HG03469 (cell line): Measurements from ENCODE around the gene ZBTB16.

ENCODE experiments used
- ATAC-seq: cut with Tn5 transposase; IDR thresholded peaks from one replicate; pipeline ENCODE4 v1.9.1; 2021; ENCODE audit warnings: mild to moderate bottlenecking, moderate library complexity, moderate number of reproducible peaks; ENCODE audit not compliant: unreplicated experiment

ZBTB16 gene

DNA sequence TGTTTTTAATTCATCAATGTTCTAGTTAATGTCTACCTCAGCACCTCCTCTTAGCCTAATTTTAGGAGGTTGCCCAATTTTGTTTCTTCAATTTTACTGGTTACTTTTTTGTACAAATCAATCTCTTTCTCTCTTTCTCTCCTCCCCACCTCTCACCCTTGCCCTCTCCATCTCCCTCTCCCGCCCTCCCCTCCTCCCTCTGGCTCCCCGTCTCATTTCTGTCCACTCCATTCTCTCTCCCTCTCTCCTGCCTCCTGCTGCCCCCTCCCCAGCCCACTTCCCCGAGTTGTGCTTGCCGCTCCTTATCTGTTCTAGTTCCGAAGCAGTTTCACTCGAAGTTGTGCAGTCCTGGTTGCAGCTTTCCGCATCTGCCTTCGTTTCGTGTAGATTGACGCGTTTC is 195.8 kb downstream of the ZBTB16 start:
- ATAC-seq: no peak

DNA sequence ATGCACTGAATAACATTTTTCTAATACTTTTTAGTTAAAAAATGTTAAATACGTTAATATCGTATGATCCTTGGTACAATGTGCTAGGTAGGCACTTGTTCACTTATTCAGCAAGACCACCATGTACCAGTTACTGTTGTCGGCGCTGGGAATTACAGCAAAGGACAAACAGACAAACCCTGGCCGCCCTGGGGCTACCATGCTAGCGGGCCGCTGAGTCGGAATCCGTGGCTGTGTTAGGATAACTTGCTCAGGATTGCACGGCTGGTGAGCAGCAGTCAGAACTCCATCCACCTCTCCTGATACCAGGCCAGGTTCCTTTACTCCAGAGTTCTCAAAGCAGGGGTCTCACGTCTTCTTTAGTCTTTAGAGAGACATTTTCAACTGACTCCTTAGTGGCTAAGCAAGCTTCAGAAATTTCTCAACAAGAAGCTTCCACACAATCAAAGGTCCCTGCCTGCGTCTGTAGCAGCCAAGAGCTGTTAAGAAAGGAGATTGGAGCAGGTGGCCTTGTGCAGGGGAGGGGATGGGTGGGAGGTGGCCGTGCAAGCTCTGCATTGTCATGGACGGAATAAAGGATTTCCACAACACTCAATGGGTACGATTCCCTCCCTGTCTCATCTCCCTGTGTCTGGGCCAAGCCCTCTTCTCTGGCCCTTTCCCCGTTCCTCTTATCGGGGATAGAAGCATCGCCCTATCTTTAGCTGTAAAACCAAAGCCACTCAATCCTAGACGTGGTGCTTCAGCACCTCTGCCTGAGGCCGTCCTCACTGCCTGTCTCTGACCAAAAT is 196.9 kb downstream of the ZBTB16 start:
- no peak for ATAC-seq

DNA sequence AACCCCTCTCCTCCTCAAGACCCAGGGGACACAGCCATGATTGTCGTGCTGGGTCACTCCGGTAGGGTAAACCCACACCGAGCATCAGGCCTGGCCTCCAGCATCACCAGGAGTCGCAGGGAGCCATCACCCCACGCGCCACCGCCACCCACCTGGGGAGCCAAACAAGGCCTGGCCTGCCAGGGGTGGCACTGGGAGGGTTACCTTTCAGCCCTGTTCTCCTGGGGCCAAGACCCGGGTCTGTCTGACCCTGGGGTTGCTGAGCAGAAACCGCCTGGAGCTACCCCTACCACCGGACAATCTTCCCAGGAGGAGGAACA is 197.4 kb downstream of the ZBTB16 start:
- no peak for ATAC-seq

DNA sequence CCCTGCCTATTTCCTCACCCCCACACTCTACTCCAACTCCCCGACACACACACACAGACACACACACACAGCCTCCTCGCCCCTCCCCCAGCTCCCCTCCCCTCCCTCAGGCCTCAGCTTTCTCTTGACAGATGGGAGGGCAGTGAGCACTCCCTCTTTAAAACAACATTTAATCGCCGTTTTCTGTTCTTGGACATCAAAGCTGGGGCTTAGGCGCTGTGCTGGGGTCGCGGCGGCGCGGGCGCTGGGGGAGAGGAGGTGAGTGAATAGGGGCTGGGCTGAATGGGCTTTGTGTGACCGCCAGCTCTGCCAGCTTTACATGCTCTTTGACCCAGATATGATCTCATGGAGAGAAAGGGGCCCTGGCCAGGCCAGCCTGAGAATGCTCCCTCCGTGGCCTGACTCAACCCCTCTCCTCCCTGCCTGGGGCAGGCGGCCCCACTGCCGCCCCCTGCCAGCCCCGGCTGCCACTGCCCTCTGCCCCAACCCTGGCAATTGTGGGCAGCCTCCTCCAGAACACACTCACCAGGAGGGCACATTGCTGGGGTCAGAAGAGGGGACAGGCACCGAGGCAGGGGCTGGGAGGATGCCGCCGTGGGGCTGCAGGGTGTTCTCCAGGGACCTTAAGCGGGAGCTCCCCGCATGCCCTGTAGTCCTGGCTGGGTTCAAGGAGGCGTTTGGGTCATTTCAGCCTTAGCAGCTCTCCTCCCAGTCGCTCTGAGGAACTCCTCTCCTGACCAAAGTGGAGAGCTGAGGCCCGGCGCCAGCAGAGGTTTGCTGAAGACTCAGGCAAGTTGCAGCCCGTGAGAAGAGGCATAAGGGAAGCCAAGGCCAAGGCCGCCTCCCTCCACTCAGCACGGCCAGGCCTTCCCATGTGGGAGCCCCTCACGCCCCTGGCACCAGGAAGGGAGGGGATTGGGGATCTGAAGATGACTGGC is 198.4 kb downstream of the ZBTB16 start:
- ATAC-seq: no peak

DNA sequence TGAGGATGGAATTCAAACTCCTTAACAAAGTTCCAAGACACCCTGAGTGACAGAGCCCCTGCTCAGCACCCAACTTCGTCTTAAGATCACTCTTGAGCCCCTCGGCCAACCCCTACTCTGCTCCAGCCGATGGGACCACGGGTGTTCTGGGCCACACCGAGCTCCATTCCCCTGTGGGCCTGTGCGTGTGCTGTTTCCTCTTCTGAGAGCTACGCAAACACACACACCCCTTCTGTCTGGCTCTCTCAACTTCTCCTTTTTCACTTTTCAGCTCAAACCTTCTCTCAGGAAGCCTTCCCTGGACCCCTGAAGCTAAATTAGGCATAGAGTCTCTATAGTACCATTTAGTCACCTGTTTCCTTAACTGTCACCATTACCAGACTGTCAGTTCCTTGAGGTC is 199.2 kb downstream of the ZBTB16 start:
- ATAC-seq: no peak

DNA sequence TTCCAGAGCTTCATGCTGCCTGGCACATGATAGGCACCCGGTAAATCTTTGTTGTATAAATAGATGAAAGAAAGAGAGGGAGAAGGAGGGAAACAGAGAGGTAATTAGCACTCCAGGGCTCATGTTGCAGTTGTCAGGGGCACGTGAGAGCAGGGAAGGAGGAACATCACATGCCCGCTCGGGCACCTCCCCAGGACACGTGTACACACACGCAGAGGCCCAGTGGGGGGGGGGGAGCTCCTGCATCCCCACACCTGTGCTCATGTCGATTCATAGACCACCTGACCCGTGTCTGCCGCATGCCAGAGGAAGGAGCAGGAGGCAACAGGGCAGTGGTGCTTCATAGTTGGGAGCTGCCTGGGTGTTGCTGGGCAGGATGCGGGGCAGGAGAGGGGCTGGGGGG is 199.6 kb downstream of the ZBTB16 start:
- no peak for ATAC-seq

DNA sequence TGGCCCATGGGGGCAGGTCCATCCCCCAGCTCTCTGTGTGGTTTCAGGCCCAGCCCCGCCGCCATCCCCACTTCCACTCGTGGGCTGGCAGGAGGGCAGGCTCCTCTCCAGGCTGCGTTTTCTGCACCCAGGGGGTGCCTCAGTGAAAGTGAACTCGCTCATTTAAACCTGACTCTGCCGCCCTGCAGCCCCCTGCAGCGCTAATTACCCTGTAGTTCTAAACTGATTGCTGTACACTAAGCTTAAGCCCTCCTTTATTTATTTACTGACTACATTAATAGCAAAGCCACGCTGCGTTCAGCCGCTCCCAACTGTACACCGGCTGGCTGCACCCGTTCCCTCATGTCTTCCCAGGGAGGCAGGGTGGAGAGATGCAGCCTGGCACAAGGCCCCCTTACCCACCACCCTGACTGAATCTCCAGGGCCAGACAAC is 200.1 kb downstream of the ZBTB16 start:
- no peak for ATAC-seq

DNA sequence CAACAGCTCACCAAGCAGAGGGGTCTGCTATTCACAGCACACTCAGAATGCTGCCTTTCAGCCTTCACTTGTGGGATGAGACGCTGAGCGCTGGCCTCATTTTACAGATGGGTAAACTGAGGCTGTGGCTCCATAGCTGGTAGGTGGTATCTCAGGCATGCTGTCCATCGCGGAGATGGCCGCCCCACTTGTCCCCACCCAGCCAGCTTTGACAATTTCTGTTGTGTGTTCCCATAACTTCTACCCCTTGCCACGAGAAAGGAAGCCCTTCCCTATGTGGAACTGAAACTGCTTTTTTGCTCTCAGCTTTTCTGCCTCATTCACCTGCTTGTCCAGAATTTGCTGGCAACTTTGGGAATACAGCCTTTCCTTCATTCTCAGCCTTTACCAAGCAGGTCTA is 200.6 kb downstream of the ZBTB16 start:
- no peak for ATAC-seq

DNA sequence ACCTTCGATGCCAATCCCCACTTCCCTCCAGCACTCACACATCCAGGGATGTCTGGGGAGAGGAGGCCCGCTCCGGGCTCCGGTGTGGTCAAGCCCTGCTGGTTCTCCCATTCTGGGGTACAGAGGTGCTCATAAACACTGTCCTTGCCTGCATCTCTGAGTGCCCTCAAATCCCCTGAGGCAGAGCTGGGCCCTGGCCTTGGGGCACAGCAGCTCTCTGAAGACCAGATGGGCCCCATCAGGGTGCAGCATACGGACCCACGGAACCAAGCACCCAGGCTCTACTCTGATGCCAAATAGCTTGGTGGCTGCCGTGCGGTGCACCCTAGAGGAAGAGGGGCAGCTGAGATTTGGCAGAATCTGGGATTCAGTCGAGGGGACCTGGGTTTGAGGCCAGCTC is 201.0 kb downstream of the ZBTB16 start:
- ATAC-seq: no peak

DNA sequence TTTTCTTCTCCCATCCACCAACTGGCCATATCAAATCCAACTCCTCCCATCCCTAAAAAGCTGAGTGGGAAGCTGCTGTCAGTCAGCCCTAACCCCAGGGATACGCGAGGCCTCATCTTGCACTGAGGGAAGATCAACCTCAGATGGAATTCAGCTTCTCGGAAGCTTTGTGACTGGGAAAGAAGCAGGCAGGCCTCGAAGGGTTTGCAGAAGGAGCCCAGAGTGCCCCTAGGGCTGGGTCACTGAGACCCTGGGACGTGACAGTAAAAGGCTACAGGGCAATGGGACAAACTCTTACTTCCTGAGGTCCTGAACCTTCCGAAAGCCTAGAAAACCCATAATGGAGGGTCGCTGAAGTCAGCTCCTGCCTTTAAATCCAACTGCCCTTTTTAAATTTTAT is 202.3 kb downstream of the ZBTB16 start:
- no peak for ATAC-seq

DNA sequence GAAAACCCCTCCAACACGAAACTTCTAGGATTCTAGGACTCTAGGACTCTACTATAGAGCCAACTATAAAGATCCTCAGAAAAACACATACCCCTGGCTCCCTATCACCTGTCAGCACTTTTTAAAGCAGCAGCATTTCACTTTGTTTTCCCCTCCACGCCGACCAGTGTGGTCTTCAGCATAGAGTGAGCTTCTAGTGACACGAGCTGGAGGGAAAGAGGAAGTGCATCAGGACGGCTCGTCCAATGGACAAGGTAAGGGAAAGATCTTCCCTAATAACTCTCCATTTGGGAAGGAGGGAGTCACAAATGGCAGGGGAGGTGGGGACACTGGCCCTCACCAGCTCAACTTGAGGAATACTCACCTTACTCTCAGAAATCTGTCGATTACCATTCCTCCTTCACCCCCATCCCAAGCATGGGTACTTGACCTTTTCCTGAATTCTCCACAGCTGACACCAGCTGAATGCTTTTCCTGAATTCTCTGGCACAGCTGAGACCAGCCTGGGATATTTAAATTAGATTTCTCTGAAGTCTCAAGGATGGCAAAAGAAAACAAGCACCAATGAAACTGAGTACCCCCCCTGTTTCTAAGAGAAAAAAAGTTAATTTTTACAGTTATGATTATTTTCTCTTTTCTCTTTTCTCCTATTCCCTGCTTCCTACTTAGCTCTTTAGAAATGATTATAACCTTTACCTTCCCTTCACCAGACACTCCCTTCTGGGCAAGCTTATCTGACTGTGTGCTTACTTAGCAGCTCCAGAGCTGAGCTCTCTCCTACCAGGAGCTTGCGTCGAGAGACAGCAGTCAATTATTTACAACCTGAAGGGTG is 203.4 kb downstream of the ZBTB16 start:
- ATAC-seq: no peak

DNA sequence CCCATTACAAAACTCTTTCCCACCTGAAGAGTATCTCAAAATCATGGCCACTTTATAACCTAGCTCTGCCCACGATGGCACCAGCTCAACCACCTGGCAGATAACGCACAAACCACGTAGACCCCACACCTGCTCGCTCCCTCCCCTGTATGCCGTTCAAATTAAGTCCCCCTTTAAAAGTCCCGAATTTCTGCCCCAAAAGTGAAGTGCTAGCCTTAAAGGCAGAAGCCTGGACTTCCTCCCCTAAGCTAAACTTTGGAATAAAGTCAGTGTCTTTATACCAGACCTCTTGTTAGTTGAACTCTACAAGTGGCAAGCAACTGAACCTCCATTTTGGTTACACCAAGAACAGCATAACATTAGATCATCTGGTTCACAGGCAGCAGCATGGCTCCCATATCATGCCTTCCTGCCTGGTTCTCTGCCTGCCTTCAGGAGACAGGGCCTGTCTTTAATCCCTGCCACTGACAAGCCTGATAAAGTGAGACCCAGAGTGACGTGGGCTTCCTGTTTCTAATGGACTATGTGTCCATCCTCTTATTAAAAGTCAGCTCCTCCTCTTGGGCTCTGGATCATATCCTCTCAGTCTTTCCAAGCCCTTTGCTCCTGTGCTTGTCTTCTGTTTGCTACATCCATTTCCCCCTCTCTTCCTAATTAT is 204.1 kb downstream of the ZBTB16 start:
- ATAC-seq: no peak

DNA sequence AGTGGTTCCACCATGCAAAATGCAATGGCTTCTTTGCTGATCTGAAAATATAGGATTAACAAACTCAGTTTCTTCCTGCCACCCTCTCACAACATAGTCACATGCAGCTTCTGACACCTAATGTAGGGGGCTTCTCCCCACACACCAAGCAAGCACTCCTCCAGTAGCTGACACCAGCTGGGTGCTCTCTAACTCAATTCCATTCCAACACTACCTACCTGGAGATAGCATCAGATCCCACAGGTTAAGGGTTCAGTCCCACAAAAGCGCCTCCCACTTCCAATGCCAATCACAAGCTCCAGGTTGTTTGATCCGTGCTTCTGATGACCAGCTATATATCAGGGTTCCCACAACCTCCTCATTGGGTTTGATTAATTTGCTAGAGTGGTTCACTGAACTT is 204.9 kb downstream of the ZBTB16 start:
- no peak for ATAC-seq

DNA sequence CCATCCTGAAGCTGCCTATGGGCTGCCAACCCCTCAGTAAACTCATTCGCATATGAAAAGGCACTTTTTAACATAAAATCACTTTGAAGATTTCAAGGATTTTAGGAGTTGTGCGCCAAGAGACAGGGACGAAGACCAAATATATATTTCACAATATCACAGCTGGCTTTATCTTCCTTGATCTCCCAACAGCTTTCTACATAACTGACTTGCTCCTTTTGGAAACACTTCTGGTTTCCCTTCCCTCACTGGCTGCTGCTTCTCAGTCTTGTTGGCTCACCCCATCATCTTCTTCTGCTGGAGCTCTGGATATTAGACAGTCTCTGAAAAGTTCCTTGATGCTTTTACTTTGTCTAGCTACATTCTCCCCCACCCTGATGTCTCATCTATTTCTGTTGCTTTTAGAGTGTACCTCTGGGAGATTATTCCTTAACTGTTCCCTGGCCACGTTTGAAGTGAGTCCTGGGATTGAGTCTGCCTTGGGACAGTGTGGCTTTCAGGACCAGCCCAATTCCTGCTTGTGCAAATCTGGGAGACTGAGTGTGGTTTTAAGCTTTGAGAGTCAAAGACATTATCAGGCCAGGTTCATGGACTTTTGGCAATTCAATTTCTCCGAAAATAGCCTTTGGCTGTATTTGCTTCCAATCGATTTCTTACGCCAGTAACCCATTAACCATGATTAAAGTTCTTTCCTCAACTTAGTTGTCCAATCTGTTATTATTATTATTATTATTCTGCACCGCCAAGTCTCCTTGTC is 205.8 kb downstream of the ZBTB16 start:
- ATAC-seq: no peak

DNA sequence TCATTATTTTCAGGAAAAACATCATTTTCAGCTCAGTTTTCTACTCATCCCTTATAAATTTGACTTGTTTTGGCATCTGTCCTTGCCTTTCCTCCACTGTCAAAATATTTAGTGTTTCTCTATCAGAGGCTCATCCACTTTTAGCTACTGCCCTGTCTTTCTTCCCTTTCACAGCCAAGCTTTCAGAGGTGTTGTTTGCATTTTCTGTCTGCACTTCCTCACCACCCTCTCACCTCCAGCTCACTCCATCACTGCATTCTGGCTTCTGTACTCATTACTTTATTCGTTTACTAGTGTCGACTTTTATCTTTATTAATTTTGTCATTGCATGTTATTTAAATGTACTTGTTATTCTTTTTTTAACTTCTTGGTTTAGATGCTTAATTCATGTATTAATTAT is 210.0 kb downstream of the ZBTB16 start:
- ATAC-seq: no peak

DNA sequence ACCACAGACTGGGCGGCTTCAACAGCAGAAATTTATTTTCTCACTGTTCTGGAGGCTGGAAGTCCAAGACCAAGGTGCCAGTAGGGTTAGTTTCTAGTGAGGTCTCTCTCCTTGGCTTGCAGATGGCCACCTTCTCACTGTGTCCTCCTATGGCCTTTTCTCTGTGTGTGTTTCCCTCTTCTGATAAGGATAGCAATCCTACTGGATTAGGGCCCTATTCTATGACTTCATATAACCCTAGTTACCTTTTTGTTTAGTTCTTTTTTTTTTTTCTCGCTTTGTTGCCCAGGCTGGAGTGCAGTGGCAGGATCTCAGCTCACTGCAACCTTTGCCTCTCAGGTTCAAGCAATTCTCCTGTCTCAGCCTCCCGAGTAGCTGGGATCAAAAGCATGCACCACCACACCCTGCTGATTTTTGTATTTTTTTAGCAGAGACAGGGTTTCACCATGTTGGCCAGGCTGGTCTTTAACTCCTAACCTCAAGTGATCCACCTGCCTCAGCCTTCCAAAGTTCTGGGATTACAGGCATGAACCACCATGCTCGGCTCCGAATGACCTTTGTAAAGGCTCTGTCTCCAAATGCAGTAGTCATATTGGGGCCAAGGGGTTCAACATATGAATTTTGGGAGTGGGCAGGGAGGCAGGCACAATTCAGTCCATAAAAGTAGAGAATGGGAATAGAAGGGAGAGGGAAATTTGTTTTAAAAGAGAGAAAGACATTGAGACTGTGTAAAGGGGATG is 211.2 kb downstream of the ZBTB16 start:
- no peak for ATAC-seq

DNA sequence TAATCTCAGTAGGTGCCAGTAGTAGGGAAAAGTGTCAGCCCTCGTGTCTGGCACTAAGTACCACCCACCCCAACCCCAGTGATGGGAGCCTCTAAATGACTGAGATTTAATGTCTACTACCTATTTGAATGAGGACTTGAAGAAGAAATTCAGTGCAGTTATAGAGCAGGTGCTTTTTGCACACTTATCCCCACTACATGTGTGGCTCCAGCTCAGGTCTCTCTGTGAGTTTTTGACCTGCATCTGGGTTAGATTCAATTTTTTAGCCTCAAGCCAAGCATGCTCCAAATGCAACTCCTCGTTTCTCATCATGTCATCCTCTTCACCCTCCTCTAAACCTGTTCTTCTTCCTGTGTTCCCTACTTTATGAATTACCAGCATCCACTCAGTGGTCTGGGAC is 211.8 kb downstream of the ZBTB16 start:
- no peak for ATAC-seq

DNA sequence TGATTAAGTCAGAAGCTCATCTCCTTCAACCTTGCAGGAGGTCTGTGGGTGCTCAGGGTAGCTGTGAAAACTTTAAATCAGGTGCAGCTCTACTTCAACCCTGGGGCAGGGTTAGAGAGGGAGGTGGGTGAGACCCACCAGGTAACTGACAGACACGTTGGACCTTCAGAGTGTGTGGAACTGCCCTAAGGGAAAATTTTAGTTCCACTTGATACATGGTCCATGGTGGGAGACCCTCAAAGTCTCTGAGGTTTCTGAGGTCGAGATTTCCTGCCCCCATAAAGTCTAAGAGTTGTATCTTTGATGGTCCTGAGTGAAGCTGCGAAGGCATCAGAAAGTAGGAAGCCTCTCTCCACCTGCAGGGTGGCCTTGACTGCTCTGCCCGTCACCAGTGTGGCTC is 212.8 kb downstream of the ZBTB16 start:
- no peak for ATAC-seq

DNA sequence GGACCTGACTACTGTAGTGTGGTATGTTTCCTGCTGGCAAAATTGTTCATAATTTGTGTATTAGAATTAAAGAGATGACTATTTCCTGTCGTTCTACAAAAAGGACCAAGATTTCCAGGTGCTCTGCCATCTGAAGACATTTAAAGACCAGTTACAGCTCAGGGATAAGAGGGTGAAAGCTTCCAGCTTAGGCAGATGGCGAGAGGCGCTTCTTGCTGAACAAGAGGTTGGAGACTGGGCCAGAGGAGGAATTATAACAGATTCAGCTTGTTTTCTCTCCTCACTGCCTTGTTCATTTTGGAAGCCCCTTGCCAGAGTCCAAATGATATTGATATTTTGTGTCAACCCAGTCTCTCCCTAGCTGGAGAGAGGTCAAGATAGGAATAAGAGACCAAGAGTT is 213.6 kb downstream of the ZBTB16 start:
- ATAC-seq: no peak
